Endodermal cell (in vitro differentiated cells): Measurements from ENCODE around the gene SLC5A11. TPM values are rescaled to one million over a fixed set of nuclear protein-coding genes. Genes with fewer than 3 reads are reported as not detected.

Experiments
- DNase-seq: peaks from one replicate; pipeline ENCODE4 v3.0.0-alpha.2; 2017
- H3K27ac ChIP-seq: 2 replicates; pipeline ENCODE4 v1.5.1; 2013; ENCODE audit warnings: mild to moderate bottlenecking, low read depth, low read length, moderate library complexity
- H3K27me3 ChIP-seq: 2 replicates; pipeline ENCODE4 v1.6.1; 2013; ENCODE audit warnings: mild to moderate bottlenecking, low read length, moderate library complexity; ENCODE audit not compliant: insufficient read depth, control insufficient read depth, poor library complexity, severe bottlenecking
- H3K36me3 ChIP-seq: 2 replicates; pipeline ENCODE4 v1.7.0; 2013; ENCODE audit warnings: mild to moderate bottlenecking, low read length, moderate library complexity; ENCODE audit not compliant: control insufficient read depth, insufficient read depth
- H3K4me1 ChIP-seq: one replicate; pipeline ENCODE4 v1.7.0; 2013; ENCODE audit warnings: low read length; ENCODE audit not compliant: control insufficient read depth, insufficient read depth
- H3K4me3 ChIP-seq: 2 replicates; pipeline ENCODE4 v1.5.1; 2013; ENCODE audit warnings: mild to moderate bottlenecking, low read length, moderate library complexity
- H3K9ac ChIP-seq: 2 replicates; pipeline ENCODE4 v1.6.1; 2013; ENCODE audit warnings: mild to moderate bottlenecking, low read length, moderate library complexity; ENCODE audit not compliant: poor library complexity, severe bottlenecking; ENCODE audit errors: extremely low read depth
- H3K9me3 ChIP-seq: 2 replicates; pipeline ENCODE4 v1.6.1; 2013; ENCODE audit warnings: mild to moderate bottlenecking, low read length, moderate library complexity; ENCODE audit not compliant: control insufficient read depth
- H3K27ac Mint-ChIP-seq: 2 replicates; pipeline ENCODE4 v1.8.0; 2020; ENCODE audit warnings: mixed read lengths
- H3K27me3 Mint-ChIP-seq: 2 replicates; pipeline ENCODE4 v1.8.0; 2021; ENCODE audit warnings: mild to moderate bottlenecking, mixed read lengths; ENCODE audit not compliant: insufficient read depth
- H3K36me3 Mint-ChIP-seq: 2 replicates; pipeline ENCODE4 v1.8.0; 2020; ENCODE audit warnings: low read depth, mixed read lengths
- H3K4me1 Mint-ChIP-seq: 2 replicates; pipeline ENCODE4 v1.8.0; 2020; ENCODE audit warnings: mixed read lengths
- H3K4me3 Mint-ChIP-seq: 2 replicates; pipeline ENCODE4 v1.8.0; 2020; ENCODE audit warnings: mild to moderate bottlenecking, moderate library complexity, mixed read lengths
- H3K9me3 Mint-ChIP-seq: 2 replicates; pipeline ENCODE4 v1.8.0; 2020; ENCODE audit warnings: mild to moderate bottlenecking, mixed read lengths
- CTCF ChIP-seq: fragments of 200-600 bp; sonication (generic); conservative IDR thresholded peaks from 2 replicates; pipeline ENCODE4 v1.5.0; 2021; ENCODE audit warnings: antibody characterized with exemption, mild to moderate bottlenecking
- WGBS, 2 experiments: methylation state at CpG; one replicate each; pipeline versions ENCODE4 v1.1.5 to v1.1.7; 2013; ENCODE audit warnings: missing lambda C conversion rate in 2 of 2, mixed read lengths in 1 of 2; ENCODE audit not compliant: insufficient coverage in 1 of 2, insufficient read length in 1 of 2; 5-methylcytosine and 5-hydroxymethylcytosine counted together
- total RNA-seq, 2 donors: library from RNA; stranded (reverse); fragmentation: NEBNext Ultra II Directional in 1 of 2; extraction: Animal tissue kit (Norgen Biotek cat#: 25700) in 1 of 2; gene quantifications; 2 replicates in 1 of 2; 3 replicates in 1 of 2; pipeline ENCODE4 v1.2.1, GENCODE V29; 2021

Gene SLC5A11
- total RNA-seq, 2 donors from 2014 or later, result 0.29 TPM; not detected in 1

GRCh38 chr16:24908716-24909115, 63.0 kb downstream of the SLC5A11 start:
- Histone ChIP-seq H3K27ac (no peak overlapping the region), H3K36me3 (no peaks in the 10 kb centered on the region), H3K27me3 (no peaks in the 10 kb centered on the region), H3K4me3 (no peak overlapping the region), H3K4me1 (no peaks in the 10 kb centered on the region), H3K9me3 (no peaks in the 10 kb centered on the region), H3K9ac (no peak overlapping the region)
- Mint-ChIP-seq H3K27ac (no peak overlapping the region), H3K36me3 (no peaks in the 10 kb centered on the region), H3K27me3 (no peaks in the 10 kb centered on the region), H3K4me3 (no peak overlapping the region), H3K9me3 (no peaks in the 10 kb centered on the region), H3K4me1 (no peaks in the 10 kb centered on the region)
- 89 to 92% methylated on average over 6 to 10 of the region's 10 CpGs for WGBS, 2 experiments
- no peak for DNase-seq
- TF ChIP-seq CTCF, result no peak

- 89 to 90% methylated on average over 2 to 5 of the region's 5 CpGs for WGBS, 2 experiments
Measured at GRCh38 chr16:24909856-24910255, 64.1 kb downstream of the SLC5A11 start.

DNA sequence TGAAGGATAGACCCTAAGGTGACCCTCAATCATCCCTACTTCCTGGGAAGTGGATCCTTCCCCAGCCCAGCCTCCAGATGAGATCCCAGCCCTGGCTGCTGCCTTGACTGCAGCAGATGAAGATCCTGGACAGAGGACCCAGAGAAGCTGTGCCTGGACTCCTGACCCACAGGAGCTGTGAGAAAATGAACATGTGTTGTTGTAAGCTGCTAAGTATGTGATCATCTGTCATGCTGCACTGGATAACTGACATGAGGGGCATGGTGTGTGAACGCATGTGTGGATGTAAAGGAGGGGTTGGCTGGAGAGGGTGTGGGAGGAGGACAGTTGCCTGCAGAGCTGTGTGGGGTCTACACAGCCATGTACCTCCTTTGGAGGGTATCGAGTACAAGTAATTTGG, 69.3 kb downstream of the SLC5A11 start:
- Mint-ChIP-seq H3K27me3 (no peaks in the 10 kb centered on the region), H3K4me1 (no peaks in the 10 kb centered on the region), H3K27ac (no peak overlapping the region), H3K4me3 (no peak overlapping the region), H3K9me3 (no peaks in the 10 kb centered on the region), H3K36me3 (peaks cover 22% of the 10 kb centered on the region)
- Histone ChIP-seq H3K4me1 (no peaks in the 10 kb centered on the region), H3K9ac (no peak overlapping the region), H3K36me3 (peaks cover 17% of the 10 kb centered on the region), H3K27me3 (no peaks in the 10 kb centered on the region), H3K4me3 (no peak overlapping the region), H3K9me3 (no peaks in the 10 kb centered on the region), H3K27ac (no peak overlapping the region)
- DNase-seq, result no peak
- TF ChIP-seq CTCF, result no peak
- WGBS, 2 experiments, result 88 to 92% methylated on average over 2 of the region's 2 CpGs

More at GRCh38 chr16:24909856-24910255, 64.1 kb downstream of the SLC5A11 start:
- no peak for DNase-seq
- Mint-ChIP-seq H3K36me3 (no peaks in the 10 kb centered on the region), H3K9me3 (no peaks in the 10 kb centered on the region), H3K27me3 (no peaks in the 10 kb centered on the region), H3K4me1 (no peaks in the 10 kb centered on the region), H3K4me3 (no peak overlapping the region), H3K27ac (no peak overlapping the region)
- no peaks in the 10 kb centered on the region for H3K27me3 ChIP-seq
- TF ChIP-seq CTCF, result no peak
- H3K27ac ChIP-seq, result no peak overlapping the region
- no peak overlapping the region for H3K4me3 ChIP-seq
- H3K36me3 ChIP-seq, result no peaks in the 10 kb centered on the region
- H3K9ac ChIP-seq, result no peak overlapping the region
- H3K9me3 ChIP-seq, result no peaks in the 10 kb centered on the region
- no peaks in the 10 kb centered on the region for H3K4me1 ChIP-seq
